GM21786 (cell line): ENCODE results near the gene MAPT.
"Not testable (repeated sequence)": the region's sequence is repeated elsewhere in the genome, so short reads cannot be mapped to it uniquely, and the experiment has no call there.

Experiments
- ATAC-seq: cut with Tn5 transposase; IDR thresholded peaks from one replicate; pipeline ENCODE4 v1.9.1; 2021; ENCODE audit not compliant: unreplicated experiment

MAPT gene

GRCh38 chr17:45896803-45897693 lies 2.7 kb downstream of the MAPT start:
- no peak for ATAC-seq

DNA sequence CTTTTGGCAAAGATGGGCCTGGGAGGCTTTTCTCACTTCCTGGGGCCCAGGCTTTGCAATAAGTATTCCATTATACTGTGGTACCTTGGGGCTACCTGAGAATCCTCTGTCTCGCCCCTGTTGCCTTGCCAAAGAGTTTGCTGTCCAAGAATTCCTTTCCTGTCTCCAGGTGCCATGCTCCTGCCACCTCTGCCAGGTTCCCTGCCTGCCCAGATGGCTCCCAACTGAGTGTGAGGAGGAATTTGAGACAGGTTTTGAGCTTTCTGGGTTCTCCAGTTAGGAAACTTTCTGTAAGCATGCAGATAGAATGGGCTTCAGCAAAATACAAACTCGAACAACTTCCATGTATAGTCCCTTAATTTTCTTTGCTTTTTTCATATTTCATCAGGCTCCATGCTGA lies 5.8 kb downstream of the MAPT start:
- ATAC-seq, result no peak

DNA sequence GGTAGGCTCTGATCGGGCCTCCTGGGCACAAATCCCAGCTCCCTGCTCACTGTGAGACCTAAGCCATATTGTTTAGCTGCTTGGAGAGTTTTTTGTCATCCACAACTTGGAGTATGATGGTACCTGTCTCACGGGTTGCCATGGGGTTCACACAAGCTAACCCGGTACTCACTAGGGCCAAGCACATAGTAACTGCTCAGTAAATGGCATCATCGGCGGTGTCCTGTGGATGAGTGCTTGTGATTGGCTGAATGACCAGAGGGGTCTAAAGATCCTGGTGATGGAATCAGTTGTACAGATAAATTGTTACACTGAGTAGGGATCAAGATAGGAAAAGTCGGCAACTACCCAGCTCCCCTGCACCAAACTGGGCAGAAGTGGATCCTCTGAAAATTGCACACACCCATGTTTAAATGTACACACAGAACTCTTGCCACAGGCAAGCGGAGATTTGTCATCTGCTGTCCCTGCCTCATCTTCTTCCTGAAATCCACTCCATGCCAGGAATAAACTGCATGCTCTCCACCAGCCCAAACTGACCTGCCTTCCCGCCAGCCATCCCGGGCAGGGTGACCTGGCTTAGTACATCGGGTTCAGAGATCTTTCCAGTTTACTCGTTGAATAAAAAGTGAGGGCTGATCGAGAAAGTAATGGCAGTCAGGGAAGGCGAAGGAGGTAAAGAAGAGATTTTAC lies 6.5 kb downstream of the MAPT start:
- no peak for ATAC-seq

DNA sequence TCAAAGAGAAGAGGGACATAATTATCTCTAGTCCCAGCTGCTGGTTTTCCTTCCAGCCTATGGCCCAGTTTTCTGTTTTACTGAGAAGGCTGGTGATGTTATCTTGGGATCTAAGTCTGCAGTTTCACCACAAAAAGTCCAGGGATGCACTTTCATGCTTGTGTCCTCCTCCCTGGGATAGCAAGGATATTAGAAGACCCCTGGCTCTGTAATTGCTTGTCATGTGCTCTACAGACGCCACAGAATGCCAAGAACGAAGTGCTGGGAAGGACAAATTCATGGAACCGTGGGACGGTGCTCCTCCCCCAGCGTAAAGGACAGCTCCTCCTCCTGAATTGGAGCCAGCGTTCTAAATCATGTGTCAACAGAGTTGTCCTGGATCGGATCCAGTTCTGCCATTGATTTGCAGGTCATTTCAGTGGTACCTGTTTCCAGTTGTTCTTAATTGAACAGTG lies 8.6 kb downstream of the MAPT start:
- ATAC-seq, result no peak

GRCh38 chr17:45904866-45905265 lies 10.5 kb downstream of the MAPT start:
- ATAC-seq, result no peak

GRCh38 chr17:45905814-45906213 lies 11.5 kb downstream of the MAPT start:
- ATAC-seq, result no peak

DNA sequence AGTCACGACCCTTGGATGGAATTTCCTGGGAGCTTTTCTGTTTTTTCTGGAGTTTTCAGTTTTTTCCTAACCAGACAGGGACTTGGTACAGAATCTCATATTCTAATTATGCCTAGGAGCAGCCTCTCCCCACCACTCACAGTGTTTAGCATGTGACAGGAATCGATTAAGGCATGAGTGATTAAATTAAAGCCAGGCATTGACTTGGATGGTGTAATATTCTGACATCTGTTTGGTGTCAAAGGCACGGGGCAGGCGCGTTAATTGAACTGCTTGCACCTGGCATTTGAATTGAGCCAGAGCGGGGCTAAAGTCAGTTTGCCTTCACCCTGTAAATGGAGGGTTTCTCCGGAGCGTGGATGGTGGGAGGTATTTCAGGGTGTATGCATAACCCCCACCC lies 11.9 kb downstream of the MAPT start:
- no peak for ATAC-seq

DNA sequence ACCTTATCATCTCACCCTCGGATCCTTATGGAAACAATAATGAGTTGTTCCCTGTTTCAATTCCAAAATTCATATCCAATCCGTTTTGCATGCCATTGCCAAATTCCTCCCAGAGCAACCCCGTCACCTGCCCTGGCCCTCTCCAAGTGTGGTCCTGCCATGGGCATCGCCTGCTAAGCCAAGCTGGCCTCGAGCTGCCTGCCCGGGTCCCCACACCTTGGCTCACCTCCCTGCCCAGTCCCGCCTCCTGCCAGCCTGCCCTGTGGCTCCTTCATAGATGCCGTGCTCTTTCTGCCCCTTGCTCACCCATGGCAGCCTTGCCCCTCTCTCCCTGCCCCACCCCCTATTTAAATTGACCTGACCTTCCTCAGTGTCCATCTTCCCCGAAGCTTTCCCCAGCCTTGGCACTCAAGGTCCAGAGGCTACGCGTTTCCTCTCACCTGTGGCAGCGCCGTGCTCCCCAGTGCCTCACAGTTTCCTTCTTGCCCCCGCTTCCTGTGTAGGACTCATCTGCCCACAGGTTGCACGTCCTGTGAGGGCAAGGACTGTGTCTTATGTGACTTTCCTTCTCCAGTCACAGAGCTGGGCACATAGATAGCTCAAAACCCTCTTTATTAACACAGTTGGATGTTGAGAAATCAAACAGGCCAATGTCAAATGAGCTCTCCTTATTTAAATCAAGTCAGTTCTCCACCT lies 12.7 kb downstream of the MAPT start:
- ATAC-seq, result no peak

- no peak for ATAC-seq
Observed at GRCh38 chr17:45907750-45908395, 13.5 kb downstream of the MAPT start.

- no peak for ATAC-seq
Observed at GRCh38 chr17:45908460-45908859, 14.1 kb downstream of the MAPT start.

- ATAC-seq, result no peak
Observed at GRCh38 chr17:45908935-45909334, 14.6 kb downstream of the MAPT start.

DNA sequence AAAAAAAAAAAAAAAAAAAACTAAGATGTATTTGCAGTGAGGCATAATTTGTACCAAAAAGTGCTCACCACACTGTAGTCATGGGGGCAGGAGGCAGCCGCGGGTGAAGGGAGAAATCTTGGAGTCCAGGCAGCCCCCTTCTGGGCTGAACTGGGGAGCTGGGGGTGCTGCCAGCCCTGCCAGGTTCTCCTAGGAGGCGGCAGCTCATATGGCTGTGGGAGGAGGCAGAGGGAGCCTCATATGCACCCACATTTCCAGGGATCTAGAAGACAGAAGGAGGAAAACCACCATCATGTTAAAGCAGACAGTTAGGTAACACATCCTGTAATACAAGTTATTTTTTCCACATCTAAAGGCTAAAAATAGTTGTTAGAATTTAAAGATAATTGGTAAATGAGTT lies 16.3 kb downstream of the MAPT start:
- ATAC-seq, result no peak

- ATAC-seq, result no peak
Observed at GRCh38 chr17:45912319-45912718, 18.0 kb downstream of the MAPT start.

- not testable (repeated sequence) for ATAC-seq
Observed at GRCh38 chr17:45913030-45913429, 18.7 kb downstream of the MAPT start.

GRCh38 chr17:45914047-45914717 lies 19.8 kb downstream of the MAPT start:
- no peak for ATAC-seq

- no peak for ATAC-seq
Observed at GRCh38 chr17:45915263-45915662, 20.9 kb downstream of the MAPT start.

DNA sequence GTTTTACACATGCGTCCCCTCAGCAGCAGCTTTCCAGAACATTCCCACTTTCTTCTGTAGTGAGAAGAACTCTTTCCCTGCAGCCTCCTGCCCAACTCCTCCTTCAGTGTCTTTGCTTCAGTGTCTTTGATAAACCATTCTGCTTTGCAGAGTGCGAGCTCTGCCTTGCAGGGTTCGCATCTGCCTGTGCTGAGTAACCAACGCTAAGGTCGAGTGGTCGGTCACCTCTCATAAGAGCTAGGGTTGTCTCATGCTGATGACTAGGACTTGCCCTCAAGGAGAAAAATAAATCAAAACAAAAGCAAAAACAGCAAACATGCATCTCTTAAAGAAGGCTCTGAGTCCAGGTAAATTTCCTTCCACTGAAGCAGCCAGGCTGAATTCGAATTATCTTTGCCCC lies 22.7 kb downstream of the MAPT start:
- no peak for ATAC-seq

- ATAC-seq, result no peak
Observed at GRCh38 chr17:45918241-45918745, 23.9 kb downstream of the MAPT start.

GRCh38 chr17:45919136-45919535 lies 24.8 kb downstream of the MAPT start:
- no peak for ATAC-seq

GRCh38 chr17:45920083-45920482 lies 25.7 kb downstream of the MAPT start:
- ATAC-seq, result no peak
